Measurements from ENCODE around the gene ROR1.

ROR1 gene

DNA sequence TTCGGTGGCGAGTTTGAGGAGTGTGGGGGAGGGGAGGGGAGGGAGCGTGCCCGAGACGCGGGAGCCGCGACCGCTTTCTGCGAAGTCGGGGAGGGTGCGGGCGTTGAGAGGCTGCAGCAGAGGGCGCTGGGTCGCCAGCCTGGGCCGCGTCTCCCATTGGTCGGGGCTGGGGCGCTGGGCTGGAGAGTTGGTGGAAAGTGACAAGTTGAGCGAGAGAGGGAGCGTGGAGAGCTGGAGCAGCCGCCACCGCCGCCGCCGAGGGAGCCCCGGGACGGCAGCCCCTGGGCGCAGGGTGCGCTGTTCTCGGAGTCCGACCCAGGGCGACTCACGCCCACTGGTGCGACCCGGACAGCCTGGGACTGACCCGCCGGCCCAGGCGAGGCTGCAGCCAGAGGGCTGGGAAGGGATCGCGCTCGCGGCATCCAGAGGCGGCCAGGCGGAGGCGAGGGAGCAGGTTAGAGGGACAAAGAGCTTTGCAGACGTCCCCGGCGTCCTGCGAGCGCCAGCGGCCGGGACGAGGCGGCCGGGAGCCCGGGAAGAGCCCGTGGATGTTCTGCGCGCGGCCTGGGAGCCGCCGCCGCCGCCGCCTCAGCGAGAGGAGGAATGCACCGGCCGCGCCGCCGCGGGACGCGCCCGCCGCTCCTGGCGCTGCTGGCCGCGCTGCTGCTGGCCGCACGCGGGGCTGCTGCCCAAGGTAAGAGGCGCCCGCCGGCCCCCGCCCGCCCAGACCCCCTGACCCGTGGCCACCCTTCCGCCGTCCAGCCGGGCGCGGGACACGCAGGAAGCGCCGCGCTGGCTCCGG is at the start of gene ROR1:
ROR1 (plus strand) TSS at position 203 of the 802 bp plus-strand sequence.
- DNase-seq (ENCODE audit: low spot score): peak; percentile 64

DNA sequence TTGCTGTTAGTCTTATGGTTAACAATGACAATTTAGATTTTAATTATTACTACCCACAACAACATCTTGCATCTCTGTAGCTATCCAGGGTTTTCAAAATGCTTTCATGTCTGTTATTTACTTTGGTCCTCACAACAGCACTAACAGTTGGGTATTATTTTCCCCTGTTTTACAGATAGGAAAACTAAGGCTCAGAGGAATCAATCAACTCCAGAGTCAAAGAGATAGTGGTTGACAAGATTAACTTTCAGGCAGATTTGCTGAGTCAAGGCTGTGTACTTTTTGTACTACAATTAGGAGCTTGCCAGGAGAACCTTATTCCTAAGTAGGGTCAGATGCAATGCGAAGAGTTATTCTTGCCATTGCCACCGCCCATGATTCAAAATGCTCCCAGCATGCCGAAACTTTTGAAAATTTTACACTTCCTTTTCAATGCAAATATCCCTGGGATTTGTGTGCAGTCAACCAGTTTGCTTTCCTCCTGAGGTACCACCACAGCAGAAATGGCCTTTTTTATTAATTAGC is 49.4 kb upstream of the ROR1 start:
- no peak for DNase-seq (ENCODE audit: low spot score)

DNA sequence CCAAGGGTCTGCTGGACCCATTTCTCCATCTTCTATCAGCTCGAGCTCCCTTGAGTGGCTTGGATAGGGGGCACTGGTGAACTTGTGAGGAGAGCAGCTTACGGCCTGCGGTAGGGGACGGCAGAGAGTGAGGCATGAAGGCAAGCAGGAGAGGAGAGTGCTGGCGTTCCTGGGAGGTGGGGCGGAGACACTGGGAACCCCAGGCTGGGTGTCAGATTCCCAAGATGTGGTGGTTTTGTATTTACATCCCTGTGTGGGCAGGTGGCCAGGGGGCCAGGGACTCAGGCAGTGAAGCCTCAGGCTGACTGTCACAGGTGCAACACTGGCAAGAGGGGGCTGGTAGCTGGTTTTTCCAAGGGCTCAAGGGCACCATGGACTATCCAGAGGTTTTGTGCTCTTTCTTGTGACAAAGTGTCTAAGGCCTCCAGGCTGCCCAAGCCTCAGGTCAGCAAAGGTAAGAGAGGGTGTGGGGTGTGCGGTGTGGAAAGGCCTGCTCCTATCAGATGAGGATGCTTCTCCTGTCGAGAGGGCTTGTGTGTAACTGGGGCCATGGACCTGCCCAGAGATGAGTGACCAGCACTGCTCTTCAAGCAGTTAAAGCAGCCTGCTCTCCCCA is 45.1 kb upstream of the ROR1 start:
- DNase-seq (ENCODE audit: low spot score): no peak

DNA sequence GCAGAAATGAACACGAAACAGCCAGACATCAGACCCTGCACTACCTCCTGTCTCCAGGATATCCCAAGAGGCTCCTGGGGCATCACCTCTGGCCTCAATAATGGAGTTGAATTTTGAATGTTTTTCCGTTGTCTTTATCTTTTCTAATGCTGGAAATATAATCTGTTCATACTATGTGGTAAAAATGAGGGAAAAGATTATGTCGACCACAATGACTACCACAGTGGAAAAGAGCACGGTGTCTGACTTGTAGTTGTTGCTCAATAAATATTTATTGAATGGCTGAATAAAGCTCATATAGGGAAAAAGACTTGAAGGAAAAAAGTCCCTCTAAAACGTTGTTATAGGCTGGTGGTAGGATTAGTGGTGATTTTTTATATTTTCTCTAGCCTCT is 44.6 kb upstream of the ROR1 start:
- DNase-seq (ENCODE audit: low spot score): no peak

DNA sequence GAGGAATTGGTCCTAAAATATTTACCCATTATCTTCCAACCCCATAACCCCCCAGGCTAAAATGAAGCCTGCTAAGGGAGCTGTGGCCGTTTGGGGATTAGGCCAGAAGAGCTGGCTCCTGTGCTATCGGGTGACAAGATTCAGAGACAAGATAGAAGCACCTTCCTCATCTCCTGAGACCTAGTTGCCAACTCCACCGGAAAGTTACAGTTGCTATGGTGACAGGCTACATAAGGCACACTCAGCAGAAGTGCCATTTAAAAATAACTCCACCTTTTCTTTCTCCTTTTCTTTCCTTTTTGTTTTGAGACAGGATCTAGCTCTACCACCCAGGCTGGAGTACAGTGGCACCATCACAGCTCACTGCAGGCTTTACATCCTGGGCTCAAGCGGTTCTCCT is 43.6 kb upstream of the ROR1 start:
- DNase-seq (ENCODE audit: low spot score): no peak

DNA sequence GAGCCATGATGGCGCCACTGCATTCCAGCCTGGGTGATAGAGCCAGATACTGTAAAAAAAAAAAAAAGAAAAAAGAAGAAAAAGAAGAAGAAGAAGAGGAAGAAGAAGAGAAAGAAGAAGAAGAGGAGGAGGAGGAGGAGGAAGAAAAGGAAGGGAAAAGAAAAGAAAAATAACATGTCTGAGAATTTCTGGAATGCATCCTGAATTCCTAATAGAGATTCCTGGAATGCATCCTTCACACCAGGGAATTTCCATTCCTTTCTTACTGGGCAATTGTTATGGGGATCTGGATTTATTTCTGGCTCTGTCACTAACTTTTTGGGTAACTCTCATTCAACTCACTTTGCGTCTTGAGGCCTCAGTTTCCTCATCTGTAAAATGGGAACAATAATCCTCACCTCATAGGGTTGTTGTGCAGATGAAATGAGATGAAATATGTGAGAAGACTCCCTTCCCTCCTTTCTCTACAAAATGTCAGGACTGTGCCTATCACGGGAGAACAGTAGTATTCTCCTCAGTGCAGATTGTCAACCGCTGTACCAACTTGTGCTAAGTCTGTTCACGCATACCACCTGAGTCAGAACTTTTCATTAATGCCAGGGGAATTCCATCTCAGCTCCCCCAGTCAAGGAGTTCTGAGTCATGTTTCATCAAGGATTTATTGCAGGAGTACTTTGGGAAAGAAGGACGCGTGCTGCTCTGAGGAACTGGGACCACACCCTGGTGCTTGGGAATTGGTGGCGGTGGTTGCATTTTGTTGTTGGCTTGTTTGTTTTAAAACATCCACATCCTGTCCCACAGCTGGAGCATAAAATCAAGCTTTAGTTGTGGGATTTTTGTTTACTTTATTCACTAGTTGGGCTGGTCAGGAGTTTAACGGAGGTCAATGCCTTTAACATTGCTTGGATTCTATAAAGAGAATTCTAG is 42.4 kb upstream of the ROR1 start:
- no peak for DNase-seq (ENCODE audit: low spot score)

DNA sequence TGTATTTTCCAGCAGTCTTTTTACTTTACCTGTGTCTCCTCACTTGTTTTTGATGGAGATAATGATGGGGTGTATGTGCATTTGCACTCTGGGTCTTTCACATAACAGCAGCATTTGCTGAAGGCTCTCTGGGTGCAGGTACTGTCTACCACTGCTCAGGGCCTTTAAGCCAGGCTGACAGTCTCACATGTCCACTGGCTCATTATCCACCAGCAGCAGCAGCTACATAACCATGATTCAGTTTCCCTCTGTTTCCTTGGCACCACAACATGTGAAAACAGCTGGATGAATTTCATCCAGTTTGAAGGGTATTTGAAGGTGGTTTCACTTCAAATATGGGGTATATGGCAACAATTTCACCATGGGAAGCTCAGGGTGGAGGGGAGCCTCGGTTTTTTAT is 41.2 kb upstream of the ROR1 start:
- no peak for DNase-seq (ENCODE audit: low spot score)

DNA sequence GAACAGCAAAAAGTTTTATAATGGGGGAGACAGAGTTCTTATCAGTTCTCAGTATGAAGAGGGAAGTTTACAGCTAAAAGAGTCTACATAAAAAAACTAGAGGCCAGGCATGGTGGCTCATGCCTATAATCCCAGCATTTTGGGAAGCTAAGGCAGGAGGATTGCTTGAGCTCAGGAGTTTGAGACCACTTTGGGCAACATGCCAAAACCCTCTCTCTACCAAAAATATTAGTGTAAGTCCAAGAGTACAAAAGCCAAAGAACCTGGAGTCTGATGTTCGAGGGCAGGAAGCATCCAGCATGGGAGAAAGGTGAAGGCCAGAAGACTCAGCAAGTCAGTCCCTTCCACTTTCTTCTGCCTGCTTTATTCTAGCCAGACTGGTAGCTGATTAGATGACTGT is 35.0 kb upstream of the ROR1 start:
- no peak for DNase-seq (ENCODE audit: low spot score)

DNA sequence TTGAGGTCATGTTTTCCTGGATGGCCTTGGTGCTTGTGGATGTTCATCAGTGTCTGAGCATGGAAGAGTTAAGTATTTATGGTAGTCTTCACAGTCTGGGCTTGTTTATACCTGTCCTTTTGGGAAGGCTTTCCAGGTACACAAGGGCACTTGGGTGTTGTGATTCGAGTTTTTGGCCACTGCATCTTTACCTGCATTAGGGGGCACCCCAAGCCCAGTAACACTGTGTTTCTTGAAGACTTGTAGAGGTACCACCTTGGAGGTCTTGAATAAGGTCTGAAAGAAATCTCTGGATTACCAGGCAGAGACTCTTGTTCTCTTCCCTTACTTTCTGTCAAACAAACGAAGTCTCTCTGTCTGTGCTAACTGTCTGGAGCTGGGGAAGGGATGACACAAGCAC is 34.4 kb upstream of the ROR1 start:
- DNase-seq (ENCODE audit: low spot score): no peak

DNA sequence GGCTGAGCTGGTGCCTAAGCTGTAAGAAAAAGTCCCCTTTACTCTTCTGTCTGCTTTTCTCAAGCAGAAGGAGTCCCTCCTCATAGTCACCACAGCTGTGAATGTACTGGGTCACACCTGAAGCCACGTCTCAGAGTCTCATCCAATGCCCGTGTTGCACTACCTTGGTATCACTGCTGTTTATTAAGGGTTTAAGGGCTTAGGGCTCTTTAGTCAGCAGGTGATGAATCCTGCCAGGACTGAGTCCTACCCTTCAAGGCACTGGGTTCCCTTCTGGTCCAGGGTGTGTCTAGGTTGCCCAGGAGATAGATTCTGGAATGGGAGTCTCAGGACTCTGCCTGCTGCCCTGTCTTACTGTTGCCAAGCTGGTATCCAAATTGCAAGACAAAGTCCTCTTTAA is 33.4 kb upstream of the ROR1 start:
- no peak for DNase-seq (ENCODE audit: low spot score)

DNA sequence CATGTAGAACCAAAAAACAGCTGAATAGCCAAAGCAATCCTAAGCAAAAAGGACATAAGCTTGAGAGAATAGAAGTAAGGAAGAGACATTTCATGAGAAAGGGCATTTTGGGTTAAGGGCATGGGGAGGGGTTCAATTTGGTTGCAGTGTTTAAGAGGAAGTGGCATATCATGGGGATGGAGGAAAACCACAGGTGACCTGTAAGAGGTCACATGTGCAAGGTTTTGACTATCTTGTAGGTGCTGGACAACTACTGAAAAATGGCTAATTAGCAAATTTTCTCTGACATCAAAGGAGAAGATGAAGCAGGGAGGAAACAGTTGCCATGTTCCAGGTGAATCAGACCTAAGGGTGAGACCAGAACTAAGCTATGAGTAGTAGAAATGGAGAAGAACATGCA is 31.3 kb upstream of the ROR1 start:
- DNase-seq (ENCODE audit: low spot score): no peak

DNA sequence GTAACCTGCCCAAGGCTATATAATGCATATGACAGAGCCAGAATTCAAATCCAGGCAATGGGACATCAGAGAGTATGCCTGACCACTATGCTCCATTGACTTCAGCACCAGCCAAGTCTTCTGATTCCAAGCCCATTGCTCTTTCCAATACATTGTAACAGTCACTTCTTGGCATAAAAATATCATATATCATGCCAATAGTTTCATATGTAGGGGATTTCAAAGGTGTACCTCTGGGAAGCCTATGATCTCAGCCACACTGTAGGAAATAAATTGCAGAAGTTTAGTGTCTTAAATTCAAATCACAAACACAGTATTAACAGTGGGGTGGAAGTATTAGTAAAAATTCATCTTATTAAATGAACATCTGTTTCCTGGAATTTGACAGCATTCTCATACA is 30.0 kb upstream of the ROR1 start:
- no peak for DNase-seq (ENCODE audit: low spot score)

DNA sequence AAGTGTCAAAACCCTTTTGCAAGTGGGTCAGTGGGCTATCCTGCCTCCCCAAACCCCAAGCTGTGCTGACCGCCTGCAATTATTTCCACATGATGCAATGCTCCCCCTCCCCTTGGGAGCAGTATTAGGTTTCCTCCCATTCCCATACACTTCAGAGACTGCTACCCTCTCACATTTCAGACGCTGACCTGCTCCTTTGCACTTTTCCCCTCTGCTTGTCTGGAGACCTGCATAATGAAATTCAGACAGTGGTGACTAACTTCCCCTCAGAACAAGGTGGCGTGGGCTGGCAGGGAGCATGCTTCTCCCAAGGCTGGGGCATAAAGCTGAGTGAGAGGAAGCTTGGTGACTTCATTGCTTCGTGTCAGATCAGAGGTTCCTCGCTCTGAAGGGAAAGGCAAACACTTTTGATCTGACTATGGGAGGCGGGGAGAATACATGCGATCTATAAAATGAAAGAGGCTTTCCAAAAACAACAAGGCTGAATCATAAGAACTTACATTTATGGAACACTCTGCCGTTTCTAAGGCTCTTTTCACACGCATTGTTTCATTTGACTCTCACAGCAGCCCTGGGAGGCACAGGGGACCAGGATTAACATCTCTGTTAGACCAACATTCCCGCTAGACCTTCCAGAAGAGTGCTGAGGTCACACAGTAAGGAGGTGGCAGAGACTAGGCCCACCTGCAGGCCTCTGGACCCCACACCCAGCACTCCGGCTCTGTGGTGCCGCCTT is 27.5 kb upstream of the ROR1 start:
- no peak for DNase-seq (ENCODE audit: low spot score)

DNA sequence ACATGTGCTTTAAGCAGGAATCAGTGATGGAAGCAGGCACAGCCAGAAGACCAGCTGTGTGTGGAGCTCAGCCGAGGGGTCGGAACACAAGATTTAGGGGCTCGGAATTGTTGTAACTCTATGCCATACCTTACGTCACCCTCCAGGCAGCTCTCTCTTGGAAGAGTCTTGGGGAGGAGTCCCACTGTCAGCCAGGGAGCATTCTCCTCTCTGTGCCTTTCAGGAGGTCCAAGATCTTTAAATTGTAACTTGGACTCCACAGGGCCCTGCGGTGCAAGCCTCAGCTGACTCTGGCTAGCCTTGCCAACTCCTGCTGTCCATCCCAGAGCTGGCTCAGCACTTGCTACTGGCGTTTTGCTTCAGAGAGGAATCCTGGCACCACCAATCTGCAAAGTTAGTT is 26.4 kb upstream of the ROR1 start:
- DNase-seq (ENCODE audit: low spot score): no peak

DNA sequence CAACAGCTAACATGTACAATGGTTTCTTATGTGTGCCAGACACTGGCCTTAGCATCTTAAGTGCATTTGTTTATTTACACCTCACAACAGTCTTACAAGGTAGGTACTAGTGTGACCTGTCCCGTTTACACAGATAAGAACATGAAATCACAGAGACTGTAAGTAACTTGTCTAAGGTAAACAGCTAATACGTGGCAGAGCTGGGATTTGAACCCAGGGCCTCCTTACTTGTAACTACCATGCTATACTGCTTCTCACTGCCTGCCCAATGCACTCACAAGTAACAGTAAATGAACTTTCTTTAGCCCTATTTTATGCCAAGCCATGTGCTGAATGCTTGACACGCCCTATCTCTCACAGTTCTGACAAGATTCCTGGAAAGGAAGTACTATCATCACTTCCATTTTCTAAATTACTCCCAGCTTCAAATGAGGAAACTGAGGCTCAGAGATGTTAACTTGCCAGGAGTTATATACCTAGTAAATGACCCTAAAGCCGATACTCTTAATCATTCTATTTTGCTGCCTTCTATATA is 25.7 kb upstream of the ROR1 start:
- no peak for DNase-seq (ENCODE audit: low spot score)

DNA sequence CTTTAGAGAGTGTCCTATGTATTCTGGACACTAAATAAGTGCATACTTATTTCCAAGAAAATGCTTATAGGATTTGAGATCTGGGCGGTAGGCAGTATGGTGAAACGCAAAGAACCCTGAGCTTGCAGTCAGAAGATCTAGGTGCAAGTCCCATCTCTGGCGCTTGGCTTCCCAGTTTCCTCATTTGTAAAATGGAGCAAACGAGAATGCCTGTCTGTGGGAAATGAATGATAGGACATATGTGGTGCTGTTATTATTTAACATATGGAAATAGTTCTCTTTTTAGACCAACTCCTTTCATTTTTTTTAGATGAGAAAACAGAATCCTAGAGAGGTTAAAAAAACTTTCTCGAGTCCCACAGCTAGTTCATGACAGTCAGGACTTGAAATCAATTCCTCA is 25.2 kb upstream of the ROR1 start:
- no peak for DNase-seq (ENCODE audit: low spot score)

DNA sequence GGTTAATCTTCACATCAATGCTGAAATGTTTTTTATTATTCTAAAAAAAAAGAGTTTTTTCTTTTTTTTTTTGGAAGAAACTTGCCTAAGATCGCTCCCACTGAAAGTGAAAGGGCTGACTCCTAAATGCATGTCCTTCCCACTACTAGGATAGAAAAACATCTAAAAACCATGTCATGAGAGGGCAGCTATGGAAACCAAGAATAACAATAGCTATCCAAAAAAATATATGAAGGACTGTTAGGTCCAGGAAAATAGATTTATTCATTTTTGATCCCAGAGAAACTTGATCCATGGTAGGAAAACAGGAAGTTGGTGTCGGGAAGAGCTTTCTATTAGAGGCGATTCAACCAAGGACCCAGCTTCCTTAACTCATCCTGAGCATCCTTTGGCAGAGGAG is 23.1 kb upstream of the ROR1 start:
- DNase-seq (ENCODE audit: low spot score): no peak

DNA sequence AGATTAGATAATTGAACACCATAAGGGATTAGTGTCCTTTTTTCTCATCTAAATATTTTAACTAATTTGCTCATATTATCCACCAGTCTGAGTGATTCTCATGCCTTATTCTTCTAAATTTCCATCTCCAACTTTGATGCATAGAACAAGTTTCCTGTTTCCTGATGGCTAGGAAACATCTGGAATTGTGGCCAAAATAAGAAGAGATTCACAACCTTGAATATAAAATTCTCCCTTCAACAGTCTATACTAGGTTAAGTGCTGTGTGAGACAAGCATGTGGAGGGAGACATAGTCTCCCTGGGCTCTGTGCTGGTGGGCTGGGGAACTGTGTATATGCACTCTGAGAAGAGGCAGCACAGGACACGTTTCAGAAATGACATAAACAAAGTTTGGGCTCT is 21.6 kb upstream of the ROR1 start:
- DNase-seq (ENCODE audit: low spot score): no peak

DNA sequence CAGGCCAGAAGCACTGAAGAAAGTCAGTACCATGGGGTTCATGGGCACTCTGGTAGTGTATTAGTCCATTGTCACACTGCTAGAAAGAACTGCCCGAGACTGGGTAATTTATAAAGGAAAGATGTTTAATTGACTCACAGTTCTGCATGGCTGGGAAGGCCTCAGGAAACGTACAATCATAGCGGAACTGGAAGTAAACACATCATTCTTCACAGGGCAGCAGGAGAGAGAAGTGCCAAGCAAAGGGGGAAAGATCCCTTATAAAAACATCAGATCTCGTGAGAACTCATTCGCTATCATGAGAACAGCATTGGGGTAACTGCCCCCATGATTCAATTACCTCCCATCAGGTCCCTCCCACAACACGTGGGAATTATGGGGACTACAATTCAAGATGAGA is 20.2 kb upstream of the ROR1 start:
- no peak for DNase-seq (ENCODE audit: low spot score)

DNA sequence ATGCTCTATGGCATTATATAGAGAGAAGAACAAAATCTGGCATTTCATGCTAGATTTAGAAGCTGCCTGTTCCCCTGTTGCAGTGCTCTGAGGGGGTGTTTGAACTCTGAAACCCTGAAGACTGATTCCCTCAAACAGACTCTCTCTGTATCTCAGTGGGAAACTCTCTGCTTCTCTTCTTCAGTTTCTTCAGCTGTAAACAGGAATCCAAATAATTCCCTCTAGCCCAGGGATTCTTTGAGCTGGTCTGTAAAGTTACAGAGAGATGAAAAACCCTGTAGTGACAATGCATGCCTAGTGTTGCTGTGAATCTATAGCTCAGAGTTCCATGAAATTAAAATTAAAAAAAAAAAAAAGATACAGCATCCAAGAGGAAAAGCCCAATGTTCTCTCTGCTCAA is 17.0 kb upstream of the ROR1 start:
- DNase-seq (ENCODE audit: low spot score): no peak

DNA sequence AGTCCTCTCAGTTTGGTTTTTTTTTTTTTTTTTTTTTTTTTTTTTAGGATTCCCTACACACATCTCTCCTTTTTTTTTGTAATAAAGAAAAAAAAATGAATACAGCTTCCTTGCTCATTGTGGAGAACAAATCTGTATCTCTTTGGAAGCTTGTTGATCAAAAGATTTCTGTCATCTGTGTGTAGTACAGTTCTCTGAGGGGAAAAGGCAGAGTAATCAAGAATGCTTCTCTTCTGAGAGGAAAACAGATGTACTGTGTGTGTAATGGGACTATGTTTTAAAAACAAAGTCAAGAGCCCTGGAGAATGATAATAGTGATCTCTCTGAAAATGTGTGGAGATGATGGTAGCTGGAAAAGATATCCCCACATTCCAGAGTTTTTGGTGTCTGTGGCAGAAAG is 16.5 kb upstream of the ROR1 start:
- no peak for DNase-seq (ENCODE audit: low spot score)

DNA sequence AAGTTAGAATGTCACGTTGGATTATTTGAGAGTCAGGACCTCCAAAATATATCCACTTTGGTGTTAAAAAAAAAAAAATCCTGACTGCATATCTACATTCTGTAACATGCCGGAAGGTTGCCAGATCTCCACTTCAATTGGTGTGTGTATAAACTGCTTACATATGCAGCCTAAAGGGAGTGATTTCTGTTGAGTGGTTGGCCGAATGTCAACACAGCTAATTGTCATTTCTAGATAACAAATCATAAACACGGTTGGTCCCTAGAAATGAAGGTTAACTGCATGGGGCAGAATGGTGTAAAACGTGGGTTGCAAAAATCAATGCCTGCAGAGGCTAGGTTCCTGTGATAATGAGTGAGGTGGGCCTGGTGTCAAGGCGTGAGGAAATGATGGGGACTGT is 15.0 kb upstream of the ROR1 start:
- no peak for DNase-seq (ENCODE audit: low spot score)
